COLO668 (cell line): ENCODE results near the gene ROBO1.

ENCODE experiments used
- DNase-seq: peaks from one replicate; lab custom pipeline; 2025; ENCODE audit not compliant: unreplicated experiment; lab: John Stamatoyannopoulos, UW

The ROBO1 gene

DNA sequence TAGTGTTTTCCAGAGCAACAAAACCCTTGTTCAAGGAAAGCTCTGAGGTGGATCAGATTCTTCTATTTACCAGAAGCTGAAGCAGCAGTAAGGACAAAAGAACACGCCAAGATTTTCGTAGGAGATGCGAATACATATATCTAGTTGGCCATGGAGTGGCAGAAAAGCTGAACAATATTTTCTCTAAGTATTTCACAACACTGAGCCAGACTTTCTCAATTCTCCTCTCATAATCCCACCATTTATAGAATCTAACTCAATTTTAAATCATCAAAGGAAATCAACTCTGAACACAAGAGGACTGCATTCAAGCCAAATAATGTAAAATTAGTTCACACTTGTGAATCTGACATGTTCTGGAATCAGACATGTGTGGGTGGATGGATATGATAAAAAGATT lies 775.0 kb downstream of the ROBO1 start:
- no peak for DNase-seq

DNA sequence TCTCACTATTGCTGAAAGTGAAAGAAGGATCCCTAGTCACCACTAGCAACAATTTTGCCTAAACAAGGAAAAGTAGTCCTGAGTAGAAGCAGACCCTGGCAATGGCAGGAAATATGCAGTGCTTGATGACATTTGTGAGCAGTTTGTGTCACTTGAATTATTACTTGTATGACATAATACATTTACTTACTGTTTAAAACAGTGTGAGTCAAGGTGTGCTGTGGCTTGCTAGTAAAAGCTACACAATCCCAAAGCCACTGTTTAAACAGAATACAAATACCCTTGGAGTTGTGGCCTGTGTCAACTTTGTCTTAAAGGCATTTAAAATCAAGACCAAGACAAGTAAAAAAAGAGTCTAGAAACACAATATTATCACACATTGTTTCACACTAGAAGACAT lies 775.4 kb downstream of the ROBO1 start:
- no peak for DNase-seq

DNA sequence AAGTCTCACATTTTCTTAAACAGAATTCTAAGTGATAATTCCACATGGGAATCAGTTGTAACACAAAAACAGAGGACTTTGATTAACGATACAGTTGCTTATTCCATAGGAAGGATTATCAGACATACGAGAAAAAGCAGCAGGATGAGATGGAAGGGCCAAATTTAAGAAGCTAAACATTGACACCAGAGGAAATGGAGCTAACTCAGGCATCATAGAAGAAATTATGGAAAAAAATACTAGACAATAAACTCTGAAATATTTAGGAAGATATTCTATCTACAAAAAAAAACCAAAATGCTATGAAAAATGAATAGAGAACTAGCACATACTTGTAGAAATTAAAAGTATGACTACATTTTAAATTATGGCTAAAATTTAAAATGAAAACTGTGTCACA lies 776.1 kb downstream of the ROBO1 start:
- no peak for DNase-seq

DNA sequence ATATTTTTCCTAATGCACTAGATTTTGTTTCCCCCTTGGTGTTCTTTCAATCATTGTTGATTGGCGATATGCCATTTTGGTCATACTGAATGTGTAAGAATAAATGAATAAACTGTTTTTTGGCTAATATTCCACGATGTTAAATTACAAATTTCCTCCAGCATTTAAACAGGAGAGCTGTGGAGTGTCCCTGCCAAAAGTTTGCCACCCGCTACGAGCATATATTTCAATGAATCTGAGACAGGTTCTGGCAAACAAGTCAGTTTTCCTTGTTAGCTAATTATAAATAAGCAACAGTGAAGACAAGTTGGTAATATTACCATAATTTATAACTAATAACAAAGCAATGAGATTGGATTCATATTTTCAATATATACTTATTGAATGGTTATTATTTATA lies 777.6 kb downstream of the ROBO1 start:
- DNase-seq: no peak

DNA sequence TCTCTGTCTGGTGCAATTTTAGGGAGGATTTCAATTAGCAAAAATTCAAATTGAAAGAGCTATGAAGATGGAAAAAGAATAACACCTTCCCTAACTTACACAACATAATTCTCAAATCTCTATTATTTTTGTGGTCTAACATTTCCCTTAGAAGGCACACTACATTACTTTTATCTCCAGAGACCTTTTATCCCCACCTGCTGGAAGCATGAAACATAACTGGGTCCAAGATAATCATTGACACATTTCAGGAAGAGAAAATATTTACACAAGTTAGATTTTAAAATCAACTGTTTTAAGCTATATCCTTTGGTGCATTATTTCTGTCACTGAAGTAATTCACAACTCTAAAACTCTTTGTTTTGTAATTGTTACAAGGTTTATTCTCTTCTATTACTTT lies 779.5 kb downstream of the ROBO1 start:
- no peak for DNase-seq

DNA sequence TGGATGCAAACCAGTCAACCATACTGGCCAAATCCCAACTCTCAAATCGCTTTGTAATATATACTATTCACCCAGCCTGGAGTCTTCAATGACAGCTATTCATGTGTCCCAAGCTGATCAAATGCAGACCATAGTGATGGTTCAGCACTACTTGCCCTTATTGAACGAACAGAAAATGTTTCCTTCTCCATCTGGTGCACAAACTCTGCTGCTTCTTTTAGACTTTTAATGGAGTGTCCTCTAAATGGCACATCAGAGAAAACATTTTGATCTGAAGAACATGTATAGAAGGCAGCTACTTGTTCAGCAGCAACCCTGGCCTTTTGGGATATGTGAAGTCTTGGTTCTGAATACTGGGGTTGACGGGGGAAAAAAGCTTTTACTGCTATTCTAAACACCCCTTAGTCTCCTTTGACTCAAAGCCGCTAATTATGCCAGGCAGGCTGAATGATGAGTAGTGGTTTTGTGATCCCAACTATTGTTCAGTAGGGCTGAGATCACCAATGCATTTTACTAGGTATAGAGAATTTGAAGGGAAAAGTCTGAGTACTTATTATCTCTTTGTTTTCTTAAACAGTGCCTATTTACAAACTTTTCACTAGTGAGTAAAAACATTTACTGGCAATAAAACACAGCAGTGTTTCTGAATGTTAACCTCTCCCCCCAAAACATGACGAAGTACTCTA lies 781.2 kb downstream of the ROBO1 start:
- no peak for DNase-seq

DNA sequence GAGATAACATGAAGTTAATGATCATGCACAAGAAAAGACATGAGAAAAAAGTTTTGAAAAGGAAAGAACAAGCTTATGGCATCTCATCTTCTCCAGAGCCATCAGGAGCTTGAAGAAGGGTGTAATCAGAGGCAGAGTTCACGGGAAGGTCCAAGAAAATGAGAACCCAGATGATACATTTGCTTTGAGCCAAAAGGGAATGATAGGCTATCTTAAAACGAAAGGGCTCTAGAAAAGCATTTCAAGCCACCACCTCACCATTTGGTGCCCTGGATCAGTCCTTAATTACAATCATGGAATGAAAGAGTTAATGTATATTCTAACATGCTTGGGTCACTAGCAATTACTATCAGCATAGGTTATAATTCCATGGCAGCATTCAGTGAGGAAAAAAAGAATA lies 781.8 kb downstream of the ROBO1 start:
- no peak for DNase-seq

DNA sequence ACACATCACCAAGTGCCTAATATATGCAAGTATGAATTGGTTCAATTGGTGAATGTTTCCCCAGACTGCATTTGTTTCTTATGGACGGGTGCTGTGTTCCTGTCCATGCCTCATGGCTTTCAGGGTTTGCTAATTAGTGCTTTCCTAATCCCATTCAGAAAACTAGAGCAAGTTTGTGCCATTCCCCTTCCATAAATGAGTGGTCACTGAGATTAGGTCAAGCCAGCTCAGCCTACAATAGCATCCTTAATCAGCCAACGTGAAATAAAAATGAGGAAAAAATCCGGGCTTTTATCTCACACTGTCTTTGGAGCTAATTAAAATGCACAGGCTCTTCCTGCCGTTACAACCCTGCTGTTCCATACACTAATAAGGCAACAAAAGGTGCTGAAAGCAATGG lies 788.8 kb downstream of the ROBO1 start:
- no peak for DNase-seq

DNA sequence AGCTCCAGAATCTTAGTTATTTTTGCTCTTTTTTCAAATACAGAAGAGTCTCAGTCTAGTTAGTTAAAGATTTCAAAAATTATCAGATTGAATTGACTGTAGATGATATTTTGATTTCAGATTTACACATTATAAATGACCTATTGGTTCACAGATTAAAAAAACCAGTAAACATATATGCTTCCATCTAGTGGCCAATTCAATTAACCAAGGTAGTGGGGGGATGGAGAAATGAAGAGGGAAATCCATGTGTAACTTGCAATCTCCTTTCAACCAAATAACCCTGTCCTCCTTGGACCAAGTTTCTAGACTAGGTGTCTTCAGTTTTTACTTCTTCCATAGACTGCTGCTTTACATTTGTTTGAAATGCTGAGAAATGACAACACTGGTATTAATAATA lies 789.8 kb downstream of the ROBO1 start:
- no peak for DNase-seq

DNA sequence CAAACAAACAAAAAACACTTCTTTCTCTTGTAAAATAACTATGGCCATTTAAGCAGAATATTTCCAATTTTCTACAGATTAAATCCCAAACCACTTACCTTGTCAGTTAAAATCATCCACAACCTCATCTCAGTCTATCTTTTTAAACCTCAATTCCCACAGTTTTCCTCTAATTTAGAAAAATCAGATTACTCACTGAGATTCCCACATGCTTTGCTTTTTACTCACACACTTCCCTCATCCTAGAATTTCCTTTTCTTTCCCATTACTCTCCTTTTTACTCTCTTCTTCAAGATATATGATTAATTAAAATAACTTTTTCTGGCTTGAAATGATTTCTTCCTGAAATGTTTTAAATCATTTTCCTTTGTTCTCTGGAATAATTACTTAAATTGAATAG lies 790.7 kb downstream of the ROBO1 start:
- DNase-seq: no peak

DNA sequence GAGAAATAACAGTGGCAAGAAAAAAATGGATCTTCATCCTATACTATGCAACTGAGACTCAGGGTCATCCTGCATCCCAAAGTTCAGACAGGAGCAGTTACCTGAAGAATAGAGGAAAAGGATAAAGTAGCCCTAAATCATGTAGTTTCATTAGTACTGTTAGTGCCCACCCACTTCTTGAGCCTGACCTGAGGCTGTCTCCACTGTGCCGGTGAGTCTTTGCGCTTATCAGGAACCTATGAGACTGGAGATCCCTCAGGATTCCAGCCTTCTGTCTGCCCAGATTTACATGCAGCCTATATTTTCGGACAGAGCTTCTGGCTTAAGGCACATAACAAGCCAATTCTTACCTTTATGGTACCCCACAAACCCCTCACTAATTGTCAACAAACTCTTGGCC lies 791.6 kb downstream of the ROBO1 start:
- DNase-seq: no peak

DNA sequence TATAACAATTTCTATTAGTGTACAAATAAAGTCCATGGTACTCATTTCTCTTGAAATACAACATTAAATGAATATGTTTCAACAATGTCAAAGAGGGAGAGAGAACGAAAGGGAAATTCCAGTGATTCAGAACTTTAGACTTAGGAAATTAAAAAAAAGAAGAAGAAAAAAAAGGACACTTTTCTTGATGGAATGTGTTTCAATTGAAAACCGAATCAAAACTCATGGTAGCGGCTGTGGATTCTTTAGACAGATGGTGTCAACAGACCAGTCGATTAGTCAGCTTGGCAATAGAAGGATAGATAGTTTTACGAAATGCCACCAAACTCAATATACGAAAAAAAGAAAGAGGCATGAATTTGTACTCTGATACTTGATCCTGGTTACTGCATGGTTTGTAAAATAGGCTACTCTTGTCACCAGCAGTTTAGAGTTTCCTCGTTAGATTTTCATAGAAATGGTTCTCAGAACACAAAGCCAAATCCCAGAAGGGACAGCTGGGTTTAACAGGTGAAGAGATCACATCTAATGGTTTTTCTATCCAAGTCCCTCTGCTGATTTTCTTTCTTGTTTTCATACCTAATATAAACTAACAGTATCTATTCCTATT lies 793.5 kb downstream of the ROBO1 start:
- DNase-seq: no peak

DNA sequence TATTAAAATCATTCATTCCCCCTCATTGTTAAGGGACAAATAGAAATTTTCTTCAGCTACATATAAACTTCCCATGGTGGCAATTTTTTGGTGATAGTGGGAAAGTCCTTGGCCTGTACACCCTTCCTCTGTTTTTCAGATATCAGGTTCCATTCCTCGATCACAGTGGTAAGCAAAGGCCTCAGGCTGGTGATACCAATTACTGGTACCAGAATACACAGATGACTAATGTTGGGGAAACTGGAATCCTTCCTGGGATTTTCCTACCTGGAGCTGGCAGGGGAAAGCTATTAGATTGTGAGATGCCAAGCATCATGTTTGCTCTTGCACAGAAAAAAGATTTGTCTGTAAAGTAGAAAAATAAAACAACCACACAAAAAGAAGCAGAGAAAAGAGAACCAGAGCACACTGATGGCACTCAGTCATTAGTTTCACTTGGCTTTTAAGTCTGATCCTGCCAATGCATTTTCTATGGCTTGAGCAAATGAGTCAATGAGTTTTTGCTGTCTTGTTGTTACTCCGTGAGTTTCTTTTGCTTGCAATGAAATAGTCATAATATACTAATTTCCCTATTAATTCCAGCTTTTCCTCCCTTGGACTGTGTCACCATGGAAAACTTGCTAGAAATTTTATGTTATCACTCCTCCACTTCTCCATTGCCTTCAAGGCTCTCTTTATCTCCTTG lies 795.0 kb downstream of the ROBO1 start:
- no peak for DNase-seq

DNA sequence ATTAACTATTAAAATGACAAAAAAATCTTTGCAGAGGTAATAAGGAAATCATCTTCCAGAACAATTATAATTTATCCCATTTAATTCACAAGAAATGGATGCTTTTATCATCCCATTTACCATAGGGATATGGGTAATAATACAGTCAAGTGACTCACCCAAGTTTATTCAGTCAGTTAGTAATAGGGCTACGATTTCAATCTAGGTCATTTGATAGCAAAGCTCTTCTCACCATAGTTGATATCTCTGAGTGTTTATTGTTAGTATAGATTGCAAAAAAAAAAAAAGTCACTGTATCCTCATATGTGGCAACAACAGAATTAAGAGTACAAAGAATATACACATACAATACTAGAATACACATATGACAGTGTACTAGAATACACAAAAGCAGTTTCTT lies 797.1 kb downstream of the ROBO1 start:
- DNase-seq: no peak

DNA sequence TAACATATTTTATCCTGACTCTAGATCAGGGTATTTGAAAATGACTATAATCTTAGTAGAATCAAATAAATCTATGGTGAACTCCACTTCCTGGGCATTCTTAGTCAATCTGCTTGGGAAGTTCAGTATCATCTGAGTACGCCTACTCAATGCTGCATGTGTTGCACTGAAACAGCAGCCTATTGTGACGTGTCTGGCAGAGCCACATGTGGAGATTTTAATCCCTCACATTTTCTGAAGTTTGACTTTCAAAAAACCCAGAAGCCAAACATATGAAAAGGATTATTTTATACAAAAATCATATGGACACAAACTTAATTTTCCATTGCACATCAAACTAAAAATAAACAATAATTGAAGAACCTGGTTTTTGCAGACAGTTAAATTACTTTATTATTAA lies 798.3 kb downstream of the ROBO1 start:
- no peak for DNase-seq

DNA sequence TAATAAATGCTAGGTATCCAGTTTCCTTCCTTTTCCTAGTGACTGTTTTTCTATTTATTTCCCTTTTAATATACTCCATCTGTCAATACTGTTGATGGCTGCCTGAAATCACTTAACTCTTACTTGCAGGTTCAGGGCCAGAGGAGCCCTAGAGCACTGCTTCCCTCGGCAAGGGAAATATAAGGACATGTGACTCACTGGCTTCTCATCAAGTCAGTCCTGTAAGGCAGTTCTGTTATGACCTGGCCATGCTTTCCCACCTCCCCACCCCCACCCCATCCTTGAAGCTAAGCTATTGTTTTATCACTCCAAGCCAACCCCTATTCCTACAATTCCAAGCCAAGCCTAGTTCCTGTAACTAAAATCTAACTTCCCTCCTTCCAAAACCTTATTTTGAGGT lies 800.7 kb downstream of the ROBO1 start:
- no peak for DNase-seq

DNA sequence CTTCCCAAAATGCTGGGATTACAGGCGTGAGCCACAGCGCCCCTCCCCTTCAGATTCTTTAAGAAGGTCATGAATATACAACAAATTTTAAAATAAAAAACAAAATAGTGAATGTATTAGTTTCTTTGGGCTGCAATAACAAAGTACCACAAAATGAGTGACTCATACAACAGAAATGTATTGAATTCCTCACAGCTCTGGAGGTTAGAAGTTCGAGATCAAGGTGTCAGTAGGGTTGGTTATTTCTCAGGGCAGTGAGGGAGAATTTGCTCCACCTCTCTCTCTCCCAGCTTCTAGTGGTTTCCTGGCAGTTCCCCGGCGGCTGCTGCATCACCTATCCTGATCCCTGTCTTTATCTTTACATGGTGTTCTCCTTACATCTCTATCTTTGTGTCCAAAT lies 804.0 kb downstream of the ROBO1 start:
- no peak for DNase-seq

DNA sequence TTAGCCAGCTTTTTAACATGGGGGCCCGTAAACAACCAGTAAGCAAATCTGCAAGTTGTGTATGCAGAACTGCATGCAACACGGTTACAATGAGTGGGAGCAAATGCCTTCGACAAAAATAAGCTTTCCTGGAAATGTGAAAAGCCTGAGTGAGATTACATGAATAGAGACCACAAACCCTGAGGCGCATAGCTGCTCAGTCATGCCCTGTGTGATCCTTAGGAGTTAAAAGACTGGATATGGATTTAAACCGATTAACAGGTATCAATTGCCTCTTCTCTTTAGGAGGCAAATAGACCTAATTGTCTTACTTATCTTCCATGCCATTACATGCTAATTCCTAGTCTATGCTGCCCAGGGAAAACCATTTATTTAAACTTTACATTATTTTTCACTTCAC lies 810.3 kb downstream of the ROBO1 start:
- no peak for DNase-seq

DNA sequence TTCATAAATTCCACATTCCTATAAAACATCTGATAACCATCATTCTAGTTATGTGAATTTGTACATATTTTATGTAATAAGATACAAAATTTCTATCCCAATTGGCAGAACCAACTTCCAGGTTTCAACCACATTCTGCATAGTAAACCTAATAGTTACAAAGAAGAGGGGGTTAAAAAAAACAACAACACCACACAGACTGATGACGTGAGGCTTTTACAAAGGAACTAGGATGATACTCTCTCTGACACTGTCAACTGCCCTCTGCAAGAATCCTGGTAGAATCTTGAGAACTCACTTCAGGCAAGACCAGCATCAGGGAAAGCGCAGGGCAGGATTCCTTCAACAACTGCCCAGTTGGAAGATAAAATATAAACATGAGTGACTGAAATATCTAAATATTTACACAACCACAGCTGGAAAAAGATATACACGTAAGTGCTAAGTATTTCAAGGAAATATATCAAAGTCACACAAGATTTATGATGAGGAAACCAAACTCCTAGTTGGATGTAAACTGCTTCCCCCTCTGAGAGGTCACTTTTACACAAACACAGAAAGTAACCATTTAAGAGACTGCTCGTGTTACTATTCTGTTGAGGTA lies 816.4 kb downstream of the ROBO1 start:
- DNase-seq: no peak

DNA sequence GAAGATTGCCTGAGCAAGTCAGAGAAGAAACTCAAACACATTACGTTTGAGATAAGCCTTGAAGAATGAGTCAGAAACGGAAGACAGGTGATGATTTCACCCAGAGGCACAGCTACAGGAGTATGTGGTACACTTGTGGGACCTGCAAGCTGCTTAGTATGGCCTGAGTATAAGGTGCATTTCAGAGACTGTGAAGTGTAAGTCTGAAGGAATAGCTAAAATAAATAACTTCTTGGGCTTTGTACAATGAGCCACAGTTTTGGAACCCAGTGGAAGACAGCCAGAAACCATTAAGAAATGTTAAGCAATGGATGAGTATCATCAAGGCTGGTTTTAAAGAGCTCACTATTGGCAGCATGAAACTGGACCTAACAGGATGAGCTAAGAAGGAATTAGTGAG lies 826.2 kb downstream of the ROBO1 start:
- no peak for DNase-seq

DNA sequence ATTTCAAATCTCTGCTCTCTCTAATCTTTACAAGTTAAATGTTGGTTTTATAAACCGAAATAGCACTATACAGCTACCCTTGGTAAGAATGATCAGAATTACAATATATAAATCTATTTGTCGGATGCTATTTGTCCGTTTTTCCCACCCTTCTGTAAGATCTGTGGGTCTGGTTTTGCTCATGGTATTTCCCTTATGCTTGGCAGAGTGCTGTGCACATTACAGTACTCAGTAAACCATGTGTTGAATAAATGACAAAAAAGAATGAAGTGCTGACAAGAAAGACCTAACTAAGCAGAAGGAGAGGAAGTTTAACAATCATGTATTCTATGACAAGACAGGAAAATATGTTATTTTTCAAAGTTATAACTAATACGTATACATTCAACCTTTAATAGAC lies 827.2 kb downstream of the ROBO1 start:
- DNase-seq: no peak

DNA sequence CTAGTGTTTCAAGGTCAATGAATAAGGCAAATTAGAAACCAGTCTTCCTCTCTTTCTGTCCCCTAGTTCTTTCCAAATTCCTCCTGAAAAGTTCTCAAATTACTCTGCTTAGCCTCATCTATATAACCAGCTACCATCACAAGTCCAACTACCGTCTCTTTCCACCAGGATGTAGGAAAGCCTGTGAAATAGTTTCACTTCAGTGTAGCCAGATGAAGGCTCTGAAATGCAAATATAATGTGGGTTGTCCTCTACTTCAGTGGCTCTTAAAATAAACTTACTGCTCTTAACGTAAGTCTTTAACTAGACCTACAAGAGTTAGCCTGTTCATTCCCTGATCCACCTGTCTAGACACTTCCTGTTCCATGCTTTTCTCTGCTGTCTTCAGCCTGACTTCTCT lies 827.7 kb downstream of the ROBO1 start:
- no peak for DNase-seq
